HUES6 (cell line): ENCODE results near the gene DYRK1A.

ENCODE experiments used
- H3K27ac ChIP-seq: 2 replicates; pipeline ENCODE4 v1.7.0; 2013; ENCODE audit warnings: low read depth, mild to moderate bottlenecking, low read length, inconsistent platforms
- H3K27me3 ChIP-seq: 2 replicates; pipeline ENCODE4 v1.6.1; 2013; ENCODE audit warnings: low read length; ENCODE audit not compliant: control insufficient read depth, insufficient read depth
- H3K36me3 ChIP-seq: 2 replicates; pipeline ENCODE4 v1.6.1; 2013; ENCODE audit warnings: low read length; ENCODE audit not compliant: control insufficient read depth, insufficient read depth
- H3K4me1 ChIP-seq: 2 replicates; pipeline ENCODE4 v1.6.1; 2013; ENCODE audit warnings: low read length; ENCODE audit not compliant: control insufficient read depth, insufficient read depth
- H3K4me3 ChIP-seq: 2 replicates; pipeline ENCODE4 v1.5.1; 2013; ENCODE audit warnings: low read depth, low read length
- H3K9ac ChIP-seq: one replicate; pipeline ENCODE4 v1.6.1; 2013; ENCODE audit warnings: mild to moderate bottlenecking, low read length
- H3K9me3 ChIP-seq: 2 replicates; pipeline ENCODE4 v1.6.1; 2013; ENCODE audit warnings: low read depth, low read length; ENCODE audit not compliant: control insufficient read depth, insufficient read depth

The DYRK1A gene

DNA sequence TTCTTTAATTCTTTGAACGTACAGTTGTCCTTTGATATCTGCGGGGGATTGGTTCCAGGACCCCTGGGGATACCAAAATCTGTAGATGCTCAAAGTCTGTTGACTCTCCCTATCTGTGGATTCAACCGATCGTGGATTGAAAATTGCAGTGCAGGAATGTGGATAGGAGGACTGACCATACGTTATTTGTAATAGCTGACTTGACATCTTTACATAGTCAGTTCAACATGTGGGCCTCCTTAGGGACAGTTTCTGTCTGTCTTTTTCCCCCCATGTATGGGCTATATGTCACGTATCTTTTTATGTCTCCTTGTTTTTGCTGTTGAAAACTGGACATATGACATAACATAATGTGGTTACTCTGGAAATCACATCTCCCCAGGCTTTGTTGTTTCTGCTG lies 204.9 kb downstream of the DYRK1A start:
- no peak overlapping the region for H3K27ac ChIP-seq
- no peaks in the 10 kb centered on the region for H3K9me3 ChIP-seq
- no peaks in the 10 kb centered on the region for H3K36me3 ChIP-seq
- no peak overlapping the region for H3K4me3 ChIP-seq
- no peaks in the 10 kb centered on the region for H3K27me3 ChIP-seq
- H3K9ac ChIP-seq: no peak overlapping the region
- H3K4me1 ChIP-seq: no peaks in the 10 kb centered on the region; the same call in 1 of the 2 replicates

DNA sequence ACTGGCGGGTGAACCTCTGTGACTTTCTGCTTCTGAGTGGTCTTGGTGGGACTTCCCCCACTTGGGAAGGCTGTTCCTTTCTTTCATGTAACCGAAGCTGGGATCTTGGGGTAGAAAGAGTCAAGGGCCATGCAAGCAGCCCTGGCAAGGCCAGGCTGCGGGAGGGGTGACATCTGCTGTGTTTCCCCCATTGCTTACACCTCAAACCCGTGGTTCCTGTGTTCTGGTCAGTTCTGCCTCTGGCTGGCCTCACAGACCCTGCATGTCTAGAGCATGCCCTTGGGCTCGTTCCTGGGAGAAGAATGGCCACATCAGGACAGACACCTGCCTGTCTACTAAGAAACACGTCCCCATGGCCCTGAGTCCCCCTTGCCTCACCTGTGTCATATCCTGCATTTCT lies 207.7 kb downstream of the DYRK1A start:
- H3K9me3 ChIP-seq: peaks cover 23% of the 10 kb centered on the region
- no peaks in the 10 kb centered on the region for H3K4me1 ChIP-seq
- H3K36me3 ChIP-seq: no peaks in the 10 kb centered on the region
- H3K9ac ChIP-seq: no peak overlapping the region
- H3K27me3 ChIP-seq: no peaks in the 10 kb centered on the region
- no peak overlapping the region for H3K27ac ChIP-seq
- no peak overlapping the region for H3K4me3 ChIP-seq

DNA sequence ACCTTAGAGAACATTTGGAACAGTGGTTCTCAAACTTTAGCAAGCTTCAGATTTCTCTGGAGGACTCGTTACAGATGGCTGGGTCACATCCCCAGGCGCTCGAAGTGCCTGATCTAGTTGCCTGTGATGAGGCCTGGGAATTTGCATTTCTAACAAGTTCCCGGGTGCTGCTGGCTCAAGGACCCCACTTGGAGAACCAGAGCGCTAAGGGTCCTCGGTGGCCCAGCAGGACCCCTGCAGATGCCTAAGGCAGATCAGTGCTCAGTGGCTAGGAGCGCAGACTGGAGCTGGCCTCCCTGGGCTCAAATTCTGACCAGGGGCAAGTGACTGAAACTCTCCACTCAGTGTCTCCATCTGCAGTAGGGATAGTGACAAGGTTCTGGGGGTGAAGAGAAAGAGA lies 208.2 kb downstream of the DYRK1A start:
- Histone ChIP-seq H3K4me1 (no peaks in the 10 kb centered on the region), H3K9me3 (peaks cover 26% of the 10 kb centered on the region), H3K9ac (no peak overlapping the region), H3K4me3 (no peak overlapping the region), H3K27ac (no peak overlapping the region), H3K27me3 (no peaks in the 10 kb centered on the region), H3K36me3 (no peaks in the 10 kb centered on the region)

DNA sequence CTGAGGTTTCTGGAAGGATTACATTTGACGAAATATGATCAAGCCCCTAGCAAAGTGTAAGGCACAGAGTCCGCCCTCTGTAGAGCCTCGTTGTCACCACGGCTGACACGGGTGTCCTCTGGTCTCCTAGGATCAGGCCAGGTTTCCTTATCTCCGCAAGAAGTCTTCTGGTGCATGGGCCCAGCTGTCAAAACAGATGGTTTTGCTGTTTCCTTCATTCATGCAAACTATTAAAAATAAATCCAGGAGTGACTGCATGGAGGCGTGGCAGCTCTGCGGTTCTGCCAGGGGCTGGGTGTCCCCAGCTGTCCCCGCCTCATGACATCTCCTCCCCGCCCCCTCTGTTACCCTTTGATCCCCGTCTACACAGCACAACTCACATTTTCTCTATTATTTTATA lies 209.0 kb downstream of the DYRK1A start:
- H3K9me3 ChIP-seq: peaks cover 26% of the 10 kb centered on the region
- H3K27ac ChIP-seq: no peak overlapping the region
- no peaks in the 10 kb centered on the region for H3K36me3 ChIP-seq
- no peak overlapping the region for H3K4me3 ChIP-seq
- no peak overlapping the region for H3K9ac ChIP-seq
- H3K4me1 ChIP-seq: no peaks in the 10 kb centered on the region
- no peaks in the 10 kb centered on the region for H3K27me3 ChIP-seq
